ENCODE measurements around the gene ZSCAN12. TPM values are rescaled to one million over a fixed set of nuclear protein-coding genes. Genes with fewer than 3 reads are reported as not detected.

The ZSCAN12 gene
- total RNA-seq, 1 donor from 2014 or later = 5.6 TPM

- TF ChIP-seq CTCF (IDR thresholded peaks at IDR 0.05) = no peak
- H3K27me3 ChIP-seq = no peaks in the 10 kb centered on the region
- no peak for DNase-seq
- no peak overlapping the region for H3K27ac ChIP-seq
- no peaks in the 10 kb centered on the region for H3K36me3 ChIP-seq
- H3K4me1 ChIP-seq = no peaks in the 10 kb centered on the region
- no peak overlapping the region for H3K4me3 ChIP-seq
- no peaks in the 10 kb centered on the region for H3K9me3 ChIP-seq
- intact Hi-C loops (cut with DNase I) = no loop called here
- ATAC-seq = no peak
Observed at GRCh38 chr6:28343898-28344677, 55.5 kb downstream of the ZSCAN12 start.

- H3K27ac ChIP-seq = no peak overlapping the region
- DNase-seq = no peak
- no peaks in the 10 kb centered on the region for H3K27me3 ChIP-seq
- ATAC-seq = no peak
- H3K4me3 ChIP-seq = no peak overlapping the region
- H3K4me1 ChIP-seq = peaks cover 4% of the 10 kb centered on the region
- intact Hi-C loops (cut with DNase I) = no loop called here
- no peak for TF ChIP-seq CTCF (IDR thresholded peaks at IDR 0.05)
- H3K9me3 ChIP-seq = no peaks in the 10 kb centered on the region
- no peaks in the 10 kb centered on the region for H3K36me3 ChIP-seq
Observed at GRCh38 chr6:28340310-28341095, 59.0 kb downstream of the ZSCAN12 start.

GRCh38 chr6:28337121-28337520 is 62.4 kb downstream of the ZSCAN12 start:
- no peak for ATAC-seq
- TF ChIP-seq CTCF (IDR thresholded peaks at IDR 0.05) = no peak
- intact Hi-C loops (cut with DNase I) = no loop called here
- peaks cover 12% of the 10 kb centered on the region for H3K4me1 ChIP-seq
- H3K27me3 ChIP-seq = no peaks in the 10 kb centered on the region
- peak overlapping the region; percentile 78 for H3K4me3 ChIP-seq
- DNase-seq = no peak
- H3K27ac ChIP-seq = peak overlapping the region; percentile 95
- H3K9me3 ChIP-seq = no peaks in the 10 kb centered on the region
- H3K36me3 ChIP-seq = no peaks in the 10 kb centered on the region

- Histone ChIP-seq H3K27me3 (no peaks in the 10 kb centered on the region), H3K36me3 (no peaks in the 10 kb centered on the region), H3K9me3 (no peaks in the 10 kb centered on the region), H3K4me1 (peaks cover 12% of the 10 kb centered on the region), H3K27ac (peak overlapping the region; percentile 95), H3K4me3 (peak overlapping the region; percentile 78)
- DNase-seq = no peak
- intact Hi-C loops (cut with DNase I) = no loop called here
- ATAC-seq = peak; percentile 39
- no peak for TF ChIP-seq CTCF (IDR thresholded peaks at IDR 0.05)
Observed at GRCh38 chr6:28336284-28337120, 63.0 kb downstream of the ZSCAN12 start.

GRCh38 chr6:28335564-28336283 is 63.8 kb downstream of the ZSCAN12 start, which contains the start of gene ZSCAN31:
TSS of gene ZSCAN31 (minus strand) at chr6:28336148. CDS start at chr6:28329683, 6,465 bp downstream.
- ATAC-seq (peak; percentile 96), DNase-seq (peak; percentile 93)
- Histone ChIP-seq H3K4me1 (peaks cover 12% of the 10 kb centered on the region), H3K36me3 (no peaks in the 10 kb centered on the region), H3K9me3 (no peaks in the 10 kb centered on the region), H3K27ac (peak within 1 kb of the TSS; percentile 95), H3K4me3 (peak within 1 kb of the TSS; percentile 78), H3K27me3 (no peaks in the 10 kb centered on the region)
- no peak for TF ChIP-seq CTCF (IDR thresholded peaks at IDR 0.05)
- intact Hi-C loops (cut with DNase I) = no loop called here

Measured in upper lobe of right lung (tissue), 1 donor.